Mammary epithelial cell (primary cell): ENCODE data around the gene ZC3H4.

Experiments
- EZH2 ChIP-seq: IDR thresholded peaks from 2 replicates; pipeline ENCODE4 v1.6.1; 2012; ENCODE audit warnings: low read length, inconsistent platforms, borderline replicate concordance
- TF ChIP-seq, protein P1 (sequence below), 2 donors: IDR thresholded peaks in 1 of 2; conservative IDR thresholded peaks in 1 of 2; 2 replicates each; pipeline ENCODE4 v1.5.1; 2011 to 2012; ENCODE audit warnings: inconsistent platforms in 2 of 2, low read length in 2 of 2, mild to moderate bottlenecking in 2 of 2, control low read depth in 1 of 2, low read depth in 1 of 2; ENCODE audit not compliant: insufficient read depth in 1 of 2; ENCODE audit errors: extremely low read depth in 1 of 2

DNA sequence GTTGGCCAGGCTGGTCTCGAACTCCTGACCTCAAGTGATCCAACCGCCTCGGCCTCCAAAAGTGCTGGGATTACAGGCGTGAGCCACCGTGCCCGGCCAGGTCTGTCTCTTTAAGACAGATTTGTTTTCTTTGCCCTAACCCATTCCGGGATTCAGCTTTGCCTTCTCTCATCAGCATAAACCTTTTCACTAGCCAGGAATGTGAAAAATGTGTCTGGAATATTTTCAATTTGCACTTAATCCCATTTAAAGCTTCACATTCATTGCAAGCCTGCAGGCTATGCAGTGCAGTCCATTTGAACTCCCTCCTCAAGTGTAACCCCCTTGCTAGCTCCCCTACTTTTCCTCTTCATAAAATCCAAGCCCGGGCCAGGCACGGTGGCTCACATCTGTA is 64.3 kb downstream of the ZC3H4 start:
- TF ChIP-seq, protein P1, sequence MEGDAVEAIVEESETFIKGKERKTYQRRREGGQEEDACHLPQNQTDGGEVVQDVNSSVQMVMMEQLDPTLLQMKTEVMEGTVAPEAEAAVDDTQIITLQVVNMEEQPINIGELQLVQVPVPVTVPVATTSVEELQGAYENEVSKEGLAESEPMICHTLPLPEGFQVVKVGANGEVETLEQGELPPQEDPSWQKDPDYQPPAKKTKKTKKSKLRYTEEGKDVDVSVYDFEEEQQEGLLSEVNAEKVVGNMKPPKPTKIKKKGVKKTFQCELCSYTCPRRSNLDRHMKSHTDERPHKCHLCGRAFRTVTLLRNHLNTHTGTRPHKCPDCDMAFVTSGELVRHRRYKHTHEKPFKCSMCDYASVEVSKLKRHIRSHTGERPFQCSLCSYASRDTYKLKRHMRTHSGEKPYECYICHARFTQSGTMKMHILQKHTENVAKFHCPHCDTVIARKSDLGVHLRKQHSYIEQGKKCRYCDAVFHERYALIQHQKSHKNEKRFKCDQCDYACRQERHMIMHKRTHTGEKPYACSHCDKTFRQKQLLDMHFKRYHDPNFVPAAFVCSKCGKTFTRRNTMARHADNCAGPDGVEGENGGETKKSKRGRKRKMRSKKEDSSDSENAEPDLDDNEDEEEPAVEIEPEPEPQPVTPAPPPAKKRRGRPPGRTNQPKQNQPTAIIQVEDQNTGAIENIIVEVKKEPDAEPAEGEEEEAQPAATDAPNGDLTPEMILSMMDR (conservative IDR thresholded peaks at IDR 0.05 in 1 of 2, IDR thresholded peaks at IDR 0.05 in 1 of 2; ENCODE audit: extremely low read depth in 1 of 2, insufficient read depth in 1 of 2, low read depth in 1 of 2, low read length in 2 of 2), result no peak
- TF ChIP-seq EZH2, result no peak
